GM23338 (cell line): ENCODE measurements around the gene RIPPLY2. TPM values are rescaled to one million over a fixed set of nuclear protein-coding genes. Genes with fewer than 3 reads are reported as not detected.

Source experiments
- ATAC-seq: fragments of 200-7000 bp; cut with Tn5 transposase; 3 replicates; pipeline ENCODE4 v1.9.1; 2020
- DNase-seq: peaks from one replicate; pipeline ENCODE4 v3.0.0-alpha.2; 2015; ENCODE audit warnings: low spot score
- H2AFZ ChIP-seq: fragments of 200-600 bp; sonication (generic); 2 replicates; pipeline ENCODE4 v1.8.0; 2016; ENCODE audit warnings: antibody characterized with exemption, mild to moderate bottlenecking, moderate library complexity
- H3F3A ChIP-seq: fragments of 200-600 bp; sonication (generic); replicated peaks from 2 replicates; pipeline ENCODE4 v1.8.0; 2017; ENCODE audit warnings: antibody characterized with exemption, mixed run types, low read depth
- H3K27ac ChIP-seq: fragments of 200-600 bp; sonication (generic); 2 replicates; pipeline ENCODE4 v1.6.1; 2016; ENCODE audit warnings: low read depth
- H3K27me3 ChIP-seq: fragments of 200-600 bp; sonication (generic); 2 replicates; pipeline ENCODE4 v1.8.0; 2016; ENCODE audit warnings: mild to moderate bottlenecking, mixed run types, moderate library complexity; ENCODE audit not compliant: insufficient read depth
- H3K36me3 ChIP-seq: fragments of 200-600 bp; sonication (generic); 2 replicates; pipeline ENCODE4 v1.8.0; 2016; ENCODE audit warnings: mild to moderate bottlenecking; ENCODE audit not compliant: insufficient read depth
- H3K4me1 ChIP-seq: fragments of 200-600 bp; sonication (generic); 2 replicates; pipeline ENCODE4 v1.8.0; 2016; ENCODE audit warnings: mild to moderate bottlenecking, moderate library complexity; ENCODE audit not compliant: insufficient read depth
- H3K4me2 ChIP-seq: fragments of 200-600 bp; sonication (generic); 2 replicates; pipeline ENCODE4 v1.7.1; 2017; ENCODE audit warnings: mixed run types
- H3K4me3 ChIP-seq: fragments of 200-600 bp; sonication (generic); 2 replicates; pipeline ENCODE4 v1.6.1; 2016; ENCODE audit warnings: mixed run types
- H3K79me2 ChIP-seq: fragments of 200-600 bp; sonication (generic); replicated peaks from 2 replicates; pipeline ENCODE4 v1.8.0; 2017; ENCODE audit warnings: mild to moderate bottlenecking; ENCODE audit not compliant: insufficient read depth
- H3K9me2 ChIP-seq: fragments of 200-600 bp; sonication (generic); 2 replicates; pipeline ENCODE4 v1.8.0; 2017; ENCODE audit not compliant: insufficient read depth
- H4K20me1 ChIP-seq: fragments of 200-600 bp; sonication (generic); replicated peaks from 2 replicates; pipeline ENCODE4 v1.8.0; 2017; ENCODE audit warnings: mild to moderate bottlenecking; ENCODE audit not compliant: insufficient read depth
- H3K27ac Mint-ChIP-seq: 2 replicates; pipeline ENCODE4 v1.8.0; 2020; ENCODE audit warnings: inconsistent platforms, mild to moderate bottlenecking, moderate library complexity, mixed read lengths
- H3K27me3 Mint-ChIP-seq: 3 replicates; pipeline ENCODE4 v1.8.0; 2022; ENCODE audit warnings: low read depth, mild to moderate bottlenecking, moderate library complexity, mixed read lengths, inconsistent platforms; ENCODE audit not compliant: insufficient read depth, poor library complexity
- H3K36me3 Mint-ChIP-seq: 3 replicates; pipeline ENCODE4 v1.8.0; 2021; ENCODE audit warnings: low read depth, mild to moderate bottlenecking, inconsistent platforms, moderate library complexity, mixed read lengths
- H3K4me1 Mint-ChIP-seq: 3 replicates; pipeline ENCODE4 v1.8.0; 2020; ENCODE audit warnings: mild to moderate bottlenecking, inconsistent platforms, mixed read lengths
- H3K4me3 Mint-ChIP-seq: 3 replicates; pipeline ENCODE4 v1.8.0; 2021; ENCODE audit warnings: moderate library complexity, mild to moderate bottlenecking, inconsistent platforms, mixed read lengths
- H3K9me3 Mint-ChIP-seq: 3 replicates; pipeline ENCODE4 v1.8.0; 2020; ENCODE audit warnings: moderate library complexity, mild to moderate bottlenecking, inconsistent platforms, mixed read lengths
- CREB1 ChIP-seq: fragments of 250-450 bp; sonication (Bioruptor Pico); IDR thresholded peaks from 2 replicates; pipeline ENCODE4 v1.5.0; 2020; ENCODE audit warnings: low read depth, mild to moderate bottlenecking, moderate library complexity
- EZH2 ChIP-seq: fragments of 200-600 bp; sonication (generic); IDR thresholded peaks from one replicate; pipeline ENCODE4 v1.8.0; 2017; ENCODE audit warnings: antibody characterized with exemption, mild to moderate bottlenecking, low read depth; ENCODE audit not compliant: unreplicated experiment
- EZH2phosphoT487 ChIP-seq: fragments of 200-600 bp; sonication (generic); IDR thresholded peaks from one replicate; pipeline ENCODE4 v1.8.1; 2018; ENCODE audit warnings: antibody characterized with exemption; ENCODE audit not compliant: unreplicated experiment
- JUNB ChIP-seq: IDR thresholded peaks from one replicate; pipeline ENCODE4 v1.6.1; 2016; ENCODE audit warnings: antibody characterized with exemption; ENCODE audit not compliant: unreplicated experiment
- NANOG ChIP-seq: IDR thresholded peaks from 2 replicates; pipeline ENCODE4 v1.6.1; 2016; ENCODE audit warnings: antibody characterized with exemption, borderline replicate concordance
- POLR2AphosphoS5 ChIP-seq: IDR thresholded peaks from 2 replicates; pipeline ENCODE4 v1.6.1; 2016; ENCODE audit warnings: antibody characterized with exemption, low read depth
- REST ChIP-seq: IDR thresholded peaks from one replicate; pipeline ENCODE4 v1.6.1; 2018; ENCODE audit warnings: antibody characterized with exemption; ENCODE audit not compliant: unreplicated experiment
- STAT1 ChIP-seq: IDR thresholded peaks from one replicate; pipeline ENCODE4 v1.6.1; 2016; ENCODE audit warnings: antibody characterized with exemption; ENCODE audit not compliant: unreplicated experiment
- ZNF114 ChIP-seq: fragments of 250-450 bp; sonication (Bioruptor Pico); IDR thresholded peaks from 2 replicates; pipeline ENCODE4 v1.5.0; 2020; ENCODE audit warnings: mild to moderate bottlenecking, moderate library complexity
- ZNF331 ChIP-seq: fragments of 250-450 bp; sonication (Bioruptor Pico); IDR thresholded peaks from 2 replicates; pipeline ENCODE4 v1.5.0; 2020; ENCODE audit warnings: low read depth, mild to moderate bottlenecking, moderate library complexity
- polyA plus RNA-seq: library from polyadenylated mRNA; unstranded; fragments of >200 nt; fragmentation: Nextera tagmentation; extraction: Ambion mirVana; gene quantifications from 2 replicates; pipeline ENCODE4 v1.2.1, GENCODE V29; 2016
- total RNA-seq: library from RNA; depleted of rRNA; stranded (reverse); fragments of >200 nt; shearing (Covaris generic); gene quantifications from 2 replicates; pipeline ENCODE4 v1.2.3, GENCODE V29; 2014
- TF ChIP-seq, protein P1 (sequence below): fragments of 250-450 bp; sonication (Bioruptor Pico); IDR thresholded peaks from 2 replicates; pipeline ENCODE4 v1.5.0; 2020; ENCODE audit warnings: mild to moderate bottlenecking, moderate library complexity
- TF ChIP-seq, protein P2 (sequence below), 2 experiments: fragments of 200-600 bp in 1 of 2; sonication (generic) in 1 of 2; conservative IDR thresholded peaks; 2 replicates each; pipeline versions ENCODE4 v1.5.1 to v1.6.1; 2016 to 2017; ENCODE audit warnings: antibody characterized with exemption in 2 of 2, low read depth in 2 of 2, mild to moderate bottlenecking in 2 of 2, moderate library complexity in 1 of 2
- TF ChIP-seq, protein P3 (sequence below): IDR thresholded peaks from 2 replicates; pipeline ENCODE4 v1.6.1; 2016; ENCODE audit warnings: antibody characterized with exemption

Gene RIPPLY2
- total and polyA plus RNA-seq, 2 experiments from 2014 or later = 3.4 to 4.0 TPM

DNA sequence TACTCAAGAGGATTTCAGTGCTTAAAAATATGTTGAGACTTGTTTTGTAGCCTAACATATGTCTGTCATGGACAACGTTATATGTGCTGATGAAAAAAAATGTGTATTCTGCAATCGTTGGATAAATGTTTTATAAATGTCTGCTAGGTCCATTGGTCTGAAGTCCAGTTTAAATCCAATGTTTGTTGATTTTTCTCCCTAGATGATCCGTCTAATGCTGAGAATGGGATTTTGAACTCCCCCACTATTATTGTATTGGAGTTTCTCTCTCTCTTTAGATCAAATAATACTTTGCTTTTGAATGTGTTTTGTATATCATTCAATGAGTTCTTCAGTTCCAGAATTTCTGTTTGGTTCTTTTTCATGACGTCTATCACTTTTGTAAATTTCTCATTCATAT is 51.2 kb downstream of the RIPPLY2 start:
- Histone ChIP-seq H4K20me1 (no peaks in the 10 kb centered on the region), H3K27ac (no peak overlapping the region), H3K9me2 (no peaks in the 10 kb centered on the region), H3K4me1 (peaks cover 2% of the 10 kb centered on the region), H3K36me3 (no peaks in the 10 kb centered on the region), H2AFZ (no peak overlapping the region), H3K4me3 (no peak overlapping the region), H3K79me2 (peaks cover 66% of the 10 kb centered on the region), H3F3A (no peaks in the 10 kb centered on the region), H3K27me3 (no peaks in the 10 kb centered on the region), H3K4me2 (no peak overlapping the region)
- no peak for TF ChIP-seq ZNF114 (CRISPR knock-in tag)
- TF ChIP-seq EZH2phosphoT487 = no peak
- no peak for TF ChIP-seq STAT1
- no peak for TF ChIP-seq REST
- TF ChIP-seq, protein P1, sequence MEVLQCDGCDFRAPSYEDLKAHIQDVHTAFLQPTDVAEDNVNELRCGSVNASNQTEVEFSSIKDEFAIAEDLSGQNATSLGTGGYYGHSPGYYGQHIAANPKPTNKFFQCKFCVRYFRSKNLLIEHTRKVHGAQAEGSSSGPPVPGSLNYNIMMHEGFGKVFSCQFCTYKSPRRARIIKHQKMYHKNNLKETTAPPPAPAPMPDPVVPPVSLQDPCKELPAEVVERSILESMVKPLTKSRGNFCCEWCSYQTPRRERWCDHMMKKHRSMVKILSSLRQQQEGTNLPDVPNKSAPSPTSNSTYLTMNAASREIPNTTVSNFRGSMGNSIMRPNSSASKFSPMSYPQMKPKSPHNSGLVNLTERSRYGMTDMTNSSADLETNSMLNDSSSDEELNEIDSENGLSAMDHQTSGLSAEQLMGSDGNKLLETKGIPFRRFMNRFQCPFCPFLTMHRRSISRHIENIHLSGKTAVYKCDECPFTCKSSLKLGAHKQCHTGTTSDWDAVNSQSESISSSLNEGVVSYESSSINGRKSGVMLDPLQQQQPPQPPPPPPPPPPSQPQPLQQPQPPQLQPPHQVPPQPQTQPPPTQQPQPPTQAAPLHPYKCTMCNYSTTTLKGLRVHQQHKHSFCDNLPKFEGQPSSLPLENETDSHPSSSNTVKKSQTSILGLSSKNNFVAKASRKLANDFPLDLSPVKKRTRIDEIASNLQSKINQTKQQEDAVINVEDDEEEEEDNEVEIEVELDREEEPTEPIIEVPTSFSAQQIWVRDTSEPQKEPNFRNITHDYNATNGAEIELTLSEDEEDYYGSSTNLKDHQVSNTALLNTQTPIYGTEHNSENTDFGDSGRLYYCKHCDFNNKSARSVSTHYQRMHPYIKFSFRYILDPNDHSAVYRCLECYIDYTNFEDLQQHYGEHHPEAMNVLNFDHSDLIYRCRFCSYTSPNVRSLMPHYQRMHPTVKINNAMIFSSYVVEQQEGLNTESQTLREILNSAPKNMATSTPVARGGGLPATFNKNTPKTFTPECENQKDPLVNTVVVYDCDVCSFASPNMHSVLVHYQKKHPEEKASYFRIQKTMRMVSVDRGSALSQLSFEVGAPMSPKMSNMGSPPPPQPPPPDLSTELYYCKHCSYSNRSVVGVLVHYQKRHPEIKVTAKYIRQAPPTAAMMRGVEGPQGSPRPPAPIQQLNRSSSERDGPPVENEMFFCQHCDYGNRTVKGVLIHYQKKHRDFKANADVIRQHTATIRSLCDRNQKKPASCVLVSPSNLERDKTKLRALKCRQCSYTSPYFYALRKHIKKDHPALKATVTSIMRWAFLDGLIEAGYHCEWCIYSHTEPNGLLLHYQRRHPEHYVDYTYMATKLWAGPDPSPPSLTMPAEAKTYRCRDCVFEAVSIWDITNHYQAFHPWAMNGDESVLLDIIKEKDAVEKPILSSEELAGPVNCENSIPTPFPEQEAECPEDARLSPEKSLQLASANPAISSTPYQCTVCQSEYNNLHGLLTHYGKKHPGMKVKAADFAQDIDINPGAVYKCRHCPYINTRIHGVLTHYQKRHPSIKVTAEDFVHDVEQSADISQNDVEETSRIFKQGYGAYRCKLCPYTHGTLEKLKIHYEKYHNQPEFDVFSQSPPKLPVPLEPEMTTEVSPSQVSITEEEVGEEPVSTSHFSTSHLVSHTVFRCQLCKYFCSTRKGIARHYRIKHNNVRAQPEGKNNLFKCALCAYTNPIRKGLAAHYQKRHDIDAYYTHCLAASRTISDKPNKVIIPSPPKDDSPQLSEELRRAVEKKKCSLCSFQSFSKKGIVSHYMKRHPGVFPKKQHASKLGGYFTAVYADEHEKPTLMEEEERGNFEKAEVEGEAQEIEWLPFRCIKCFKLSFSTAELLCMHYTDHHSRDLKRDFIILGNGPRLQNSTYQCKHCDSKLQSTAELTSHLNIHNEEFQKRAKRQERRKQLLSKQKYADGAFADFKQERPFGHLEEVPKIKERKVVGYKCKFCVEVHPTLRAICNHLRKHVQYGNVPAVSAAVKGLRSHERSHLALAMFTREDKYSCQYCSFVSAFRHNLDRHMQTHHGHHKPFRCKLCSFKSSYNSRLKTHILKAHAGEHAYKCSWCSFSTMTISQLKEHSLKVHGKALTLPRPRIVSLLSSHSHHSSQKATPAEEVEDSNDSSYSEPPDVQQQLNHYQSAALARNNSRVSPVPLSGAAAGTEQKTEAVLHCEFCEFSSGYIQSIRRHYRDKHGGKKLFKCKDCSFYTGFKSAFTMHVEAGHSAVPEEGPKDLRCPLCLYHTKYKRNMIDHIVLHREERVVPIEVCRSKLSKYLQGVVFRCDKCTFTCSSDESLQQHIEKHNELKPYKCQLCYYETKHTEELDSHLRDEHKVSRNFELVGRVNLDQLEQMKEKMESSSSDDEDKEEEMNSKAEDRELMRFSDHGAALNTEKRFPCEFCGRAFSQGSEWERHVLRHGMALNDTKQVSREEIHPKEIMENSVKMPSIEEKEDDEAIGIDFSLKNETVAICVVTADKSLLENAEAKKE (CRISPR knock-in tag) = no peak
- no peak for TF ChIP-seq JUNB
- no peak for TF ChIP-seq POLR2AphosphoS5
- no peak for TF ChIP-seq CREB1 (CRISPR knock-in tag)
- TF ChIP-seq NANOG = no peak
- TF ChIP-seq, protein P2, sequence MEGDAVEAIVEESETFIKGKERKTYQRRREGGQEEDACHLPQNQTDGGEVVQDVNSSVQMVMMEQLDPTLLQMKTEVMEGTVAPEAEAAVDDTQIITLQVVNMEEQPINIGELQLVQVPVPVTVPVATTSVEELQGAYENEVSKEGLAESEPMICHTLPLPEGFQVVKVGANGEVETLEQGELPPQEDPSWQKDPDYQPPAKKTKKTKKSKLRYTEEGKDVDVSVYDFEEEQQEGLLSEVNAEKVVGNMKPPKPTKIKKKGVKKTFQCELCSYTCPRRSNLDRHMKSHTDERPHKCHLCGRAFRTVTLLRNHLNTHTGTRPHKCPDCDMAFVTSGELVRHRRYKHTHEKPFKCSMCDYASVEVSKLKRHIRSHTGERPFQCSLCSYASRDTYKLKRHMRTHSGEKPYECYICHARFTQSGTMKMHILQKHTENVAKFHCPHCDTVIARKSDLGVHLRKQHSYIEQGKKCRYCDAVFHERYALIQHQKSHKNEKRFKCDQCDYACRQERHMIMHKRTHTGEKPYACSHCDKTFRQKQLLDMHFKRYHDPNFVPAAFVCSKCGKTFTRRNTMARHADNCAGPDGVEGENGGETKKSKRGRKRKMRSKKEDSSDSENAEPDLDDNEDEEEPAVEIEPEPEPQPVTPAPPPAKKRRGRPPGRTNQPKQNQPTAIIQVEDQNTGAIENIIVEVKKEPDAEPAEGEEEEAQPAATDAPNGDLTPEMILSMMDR (conservative IDR thresholded peaks at IDR 0.05; ENCODE audit: low read depth in 2 of 2) = no peak
- TF ChIP-seq EZH2 = no peak
- no peak for TF ChIP-seq ZNF331 (CRISPR knock-in tag)
- TF ChIP-seq, protein P3, sequence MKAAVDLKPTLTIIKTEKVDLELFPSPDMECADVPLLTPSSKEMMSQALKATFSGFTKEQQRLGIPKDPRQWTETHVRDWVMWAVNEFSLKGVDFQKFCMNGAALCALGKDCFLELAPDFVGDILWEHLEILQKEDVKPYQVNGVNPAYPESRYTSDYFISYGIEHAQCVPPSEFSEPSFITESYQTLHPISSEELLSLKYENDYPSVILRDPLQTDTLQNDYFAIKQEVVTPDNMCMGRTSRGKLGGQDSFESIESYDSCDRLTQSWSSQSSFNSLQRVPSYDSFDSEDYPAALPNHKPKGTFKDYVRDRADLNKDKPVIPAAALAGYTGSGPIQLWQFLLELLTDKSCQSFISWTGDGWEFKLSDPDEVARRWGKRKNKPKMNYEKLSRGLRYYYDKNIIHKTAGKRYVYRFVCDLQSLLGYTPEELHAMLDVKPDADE = no peak
- Mint-ChIP-seq H3K9me3 (peaks cover 9% of the 10 kb centered on the region; the same call in 1 of the 3 replicates), H3K4me3 (no peak overlapping the region), H3K4me1 (peaks cover 2% of the 10 kb centered on the region), H3K27me3 (peaks cover 5% of the 10 kb centered on the region), H3K36me3 (no peaks in the 10 kb centered on the region), H3K27ac (no peak overlapping the region)
- no peak for ATAC-seq
- DNase-seq = no peak
